ENCODE data around the gene CEBPZ.

CEBPZ gene

DNA sequence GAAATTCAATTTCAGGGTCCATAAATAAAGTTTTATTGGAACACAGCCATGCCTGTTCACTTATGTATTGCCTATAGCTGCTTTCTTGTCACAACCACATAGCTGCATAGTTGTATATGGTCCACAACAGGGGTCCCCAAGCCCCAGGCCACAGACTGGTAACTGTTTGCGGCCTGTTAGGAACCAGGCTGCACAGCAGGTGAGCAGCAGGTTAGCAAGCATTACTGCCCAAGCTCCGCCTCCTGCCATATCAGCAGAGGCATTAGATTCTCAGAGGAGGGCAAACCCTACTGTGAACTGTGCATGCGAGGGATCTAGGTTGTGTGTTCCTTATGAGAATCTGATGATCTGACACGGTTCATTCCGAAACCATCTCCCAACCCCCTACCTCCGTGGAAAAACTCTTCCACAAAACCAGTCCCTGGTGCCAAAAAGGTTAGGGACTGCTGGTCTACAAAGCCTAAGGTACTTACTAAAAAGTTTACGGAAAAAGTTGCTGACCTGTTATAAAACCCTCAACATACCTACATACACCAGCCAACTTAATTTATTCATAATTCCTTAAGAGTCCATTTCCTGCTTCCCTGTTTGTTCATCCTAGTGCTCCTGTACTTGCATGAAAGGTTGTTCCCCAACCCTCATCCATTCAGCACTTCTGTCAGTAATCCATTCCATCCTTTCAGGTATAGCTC lies 40.1 kb upstream of the CEBPZ start:
- Histone ChIP-seq H2AFZ (ENCODE audit: low read depth) (no peak overlapping the region), H3K4me3 (IDR thresholded peaks at IDR 0.05; ENCODE audit: insufficient read depth, low read depth, low read length) (no peak overlapping the region), H4K20me1 (ENCODE audit: insufficient read depth) (peaks cover 18% of the 10 kb centered on the region), H3K27ac (peak overlapping the region; percentile 21; the same call in 1 of the 2 replicates), H3K4me1 (ENCODE audit: low read depth, poor library complexity, severe bottlenecking) (peaks cover 22% of the 10 kb centered on the region), H3K79me2 (ENCODE audit: insufficient read depth, low read depth) (peaks cover 77% of the 10 kb centered on the region), H3K36me3 (ENCODE audit: insufficient read depth) (peaks cover 91% of the 10 kb centered on the region), H3K9ac (no peak overlapping the region), H3K27me3 (ENCODE audit: insufficient read depth, low read depth) (no peaks in the 10 kb centered on the region), H3K4me2 (no peak overlapping the region)
- TF ChIP-seq, protein P1, sequence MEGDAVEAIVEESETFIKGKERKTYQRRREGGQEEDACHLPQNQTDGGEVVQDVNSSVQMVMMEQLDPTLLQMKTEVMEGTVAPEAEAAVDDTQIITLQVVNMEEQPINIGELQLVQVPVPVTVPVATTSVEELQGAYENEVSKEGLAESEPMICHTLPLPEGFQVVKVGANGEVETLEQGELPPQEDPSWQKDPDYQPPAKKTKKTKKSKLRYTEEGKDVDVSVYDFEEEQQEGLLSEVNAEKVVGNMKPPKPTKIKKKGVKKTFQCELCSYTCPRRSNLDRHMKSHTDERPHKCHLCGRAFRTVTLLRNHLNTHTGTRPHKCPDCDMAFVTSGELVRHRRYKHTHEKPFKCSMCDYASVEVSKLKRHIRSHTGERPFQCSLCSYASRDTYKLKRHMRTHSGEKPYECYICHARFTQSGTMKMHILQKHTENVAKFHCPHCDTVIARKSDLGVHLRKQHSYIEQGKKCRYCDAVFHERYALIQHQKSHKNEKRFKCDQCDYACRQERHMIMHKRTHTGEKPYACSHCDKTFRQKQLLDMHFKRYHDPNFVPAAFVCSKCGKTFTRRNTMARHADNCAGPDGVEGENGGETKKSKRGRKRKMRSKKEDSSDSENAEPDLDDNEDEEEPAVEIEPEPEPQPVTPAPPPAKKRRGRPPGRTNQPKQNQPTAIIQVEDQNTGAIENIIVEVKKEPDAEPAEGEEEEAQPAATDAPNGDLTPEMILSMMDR (conservative IDR thresholded peaks at IDR 0.05; ENCODE audit: low read depth, low read length), result no peak

GRCh38 chr2:37268111-37268510 lies 36.7 kb upstream of the CEBPZ start:
- no peaks in the 10 kb centered on the region; the same call in 1 of the 2 replicates for H4K20me1 ChIP-seq (ENCODE audit: insufficient read depth)
- H3K4me2 ChIP-seq, result no peak overlapping the region
- H3K9ac ChIP-seq, result no peak overlapping the region
- H3K27me3 ChIP-seq (ENCODE audit: insufficient read depth, low read depth), result no peaks in the 10 kb centered on the region
- H3K79me2 ChIP-seq (ENCODE audit: insufficient read depth, low read depth), result peaks cover 62% of the 10 kb centered on the region
- H3K4me1 ChIP-seq (ENCODE audit: low read depth, poor library complexity, severe bottlenecking), result peaks cover 23% of the 10 kb centered on the region
- H3K36me3 ChIP-seq (ENCODE audit: insufficient read depth), result peaks cover 72% of the 10 kb centered on the region
- H2AFZ ChIP-seq (ENCODE audit: low read depth), result no peak overlapping the region
- no peak overlapping the region for H3K27ac ChIP-seq
- TF ChIP-seq, protein P1 (conservative IDR thresholded peaks at IDR 0.05; ENCODE audit: low read depth, low read length), result no peak
- no peak overlapping the region for H3K4me3 ChIP-seq (IDR thresholded peaks at IDR 0.05; ENCODE audit: insufficient read depth, low read depth, low read length)

DNA sequence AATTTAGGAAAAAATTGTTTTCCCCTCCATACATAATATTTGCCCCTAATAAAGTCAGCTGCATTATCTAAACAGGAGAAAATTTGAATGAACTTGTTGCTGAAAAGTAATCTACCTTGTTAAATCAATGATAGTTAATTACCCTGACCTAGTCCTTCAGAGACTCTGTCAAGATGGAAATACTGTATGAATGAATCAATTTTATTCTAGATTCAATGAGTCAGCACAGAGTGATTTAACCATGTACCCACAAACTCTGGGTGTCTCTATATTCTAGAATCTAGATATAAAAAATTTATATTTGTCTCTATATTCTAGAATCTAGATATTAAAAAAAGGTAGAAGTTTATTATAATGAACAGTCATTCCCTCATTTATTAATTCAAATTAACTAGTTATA lies 36.3 kb upstream of the CEBPZ start:
- Histone ChIP-seq H3K4me3 (IDR thresholded peaks at IDR 0.05; ENCODE audit: insufficient read depth, low read depth, low read length) (no peak overlapping the region), H3K79me2 (ENCODE audit: insufficient read depth, low read depth) (peaks cover 58% of the 10 kb centered on the region), H2AFZ (ENCODE audit: low read depth) (no peak overlapping the region), H4K20me1 (ENCODE audit: insufficient read depth) (no peaks in the 10 kb centered on the region; the same call in 1 of the 2 replicates), H3K27ac (no peak overlapping the region), H3K4me2 (no peak overlapping the region), H3K9ac (no peak overlapping the region), H3K36me3 (ENCODE audit: insufficient read depth) (peaks cover 71% of the 10 kb centered on the region), H3K27me3 (ENCODE audit: insufficient read depth, low read depth) (no peaks in the 10 kb centered on the region), H3K4me1 (ENCODE audit: low read depth, poor library complexity, severe bottlenecking) (peaks cover 27% of the 10 kb centered on the region)
- TF ChIP-seq, protein P1 (conservative IDR thresholded peaks at IDR 0.05; ENCODE audit: low read depth, low read length), result no peak

DNA sequence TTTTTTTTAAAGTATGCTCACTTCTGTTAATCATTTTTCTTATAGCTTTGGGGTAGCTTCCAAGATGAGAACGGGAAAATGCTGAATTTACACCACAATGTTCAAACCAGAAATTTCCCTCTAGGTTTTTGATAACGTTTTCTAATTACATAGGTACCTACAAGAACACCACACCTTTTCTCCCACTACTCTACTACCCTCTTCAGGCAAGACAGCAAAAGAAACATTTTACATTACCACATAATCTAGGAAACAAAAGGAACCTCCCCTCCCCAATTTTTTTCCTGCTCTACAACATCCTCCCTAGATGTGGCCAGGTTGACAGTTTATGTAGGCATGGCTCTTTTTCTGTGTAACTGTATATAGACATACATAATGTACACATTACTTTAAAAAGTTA lies 32.4 kb upstream of the CEBPZ start:
- TF ChIP-seq, protein P1 (conservative IDR thresholded peaks at IDR 0.05; ENCODE audit: low read depth, low read length), result no peak
- H3K36me3 ChIP-seq (ENCODE audit: insufficient read depth), result peaks cover 50% of the 10 kb centered on the region; the same call in 1 of the 2 replicates
- H3K4me1 ChIP-seq (ENCODE audit: low read depth, poor library complexity, severe bottlenecking), result peaks cover 30% of the 10 kb centered on the region
- no peak overlapping the region for H2AFZ ChIP-seq (ENCODE audit: low read depth)
- H4K20me1 ChIP-seq (ENCODE audit: insufficient read depth), result no peaks in the 10 kb centered on the region
- no peaks in the 10 kb centered on the region for H3K27me3 ChIP-seq (ENCODE audit: insufficient read depth, low read depth)
- H3K27ac ChIP-seq, result peak overlapping the region; percentile 0; the same call in 1 of the 2 replicates
- H3K4me2 ChIP-seq, result no peak overlapping the region
- H3K4me3 ChIP-seq (IDR thresholded peaks at IDR 0.05; ENCODE audit: insufficient read depth, low read depth, low read length), result no peak overlapping the region
- no peak overlapping the region for H3K9ac ChIP-seq
- H3K79me2 ChIP-seq (ENCODE audit: insufficient read depth, low read depth), result peaks cover 34% of the 10 kb centered on the region; the same call in 1 of the 2 replicates
